K562 (cell line): Measurements from ENCODE around the gene SMARCD2. TPM values are rescaled to one million over a fixed set of nuclear protein-coding genes. Genes with fewer than 3 reads are reported as not detected.

Source experiments
- ATAC-seq: fragments of 200-7000 bp; cut with Tn5 transposase; 3 replicates; pipeline ENCODE4 v1.9.1; 2020; ENCODE audit warnings: moderate library complexity
- BruUV-seq: library from RNA; stranded (reverse); fragments of 400-500 nt; replicated peaks from 2 replicates; lab custom pipeline; 2021; lab: Mats Ljungman, UMichigan
- CTCF ChIA-PET: fragments of 300-600 bp; formaldehyde crosslinking; extraction: SDS; loops from one replicate; lab custom pipeline; 2021; ENCODE audit warnings: low intra/inter-chr PET ratio; lab: Yijun Ruan, JAX
- POLR2A ChIA-PET: fragments of 300-600, 350-650 bp; sonication (Branson Sonifier 250); formaldehyde crosslinking; extraction: SDS; loops from one replicate; lab custom pipeline; 2021; ENCODE audit warnings: antibody characterized with exemption, inconsistent platforms; lab: Yijun Ruan, JAX
- DNase-seq, 4 experiments: peaks; one replicate each; pipeline versions ENCODE4 v3.0.0 to v3.0.0-alpha.2; 2011 to 2018; ENCODE audit warnings: low spot score in 3 of 4, mixed read lengths in 3 of 4; ENCODE audit errors: extremely low read depth in 1 of 4
- FAIRE-seq: peaks from 2 replicates; lab custom pipeline; 2011; peaks lifted over from hg19 to GRCh38; lab: Jason Lieb, UNC
- H2AFZ ChIP-seq: 2 replicates; pipeline ENCODE4 v1.6.0; 2011; ENCODE audit warnings: low read depth, low read length, control low read depth, inconsistent platforms
- H3K27ac ChIP-seq: fragments of 200-600 bp; 3 replicates; pipeline ENCODE4 v1.8.0; 2011; ENCODE audit warnings: low read depth, mild to moderate bottlenecking, control low read depth, inconsistent platforms, low read length, moderate library complexity, mixed read lengths; ENCODE audit errors: extremely low read depth
- H3K27me3 ChIP-seq, 2 experiments: fragments of 300-600 bp in 1 of 2; 2 replicates in 1 of 2; 3 replicates in 1 of 2; pipeline versions ENCODE4 v1.6.0 to v1.8.0; 2011; ENCODE audit warnings: inconsistent platforms in 2 of 2, low read length in 2 of 2, mild to moderate bottlenecking in 1 of 2, mixed read lengths in 1 of 2, moderate library complexity in 1 of 2; ENCODE audit not compliant: control insufficient read depth in 2 of 2, insufficient read depth in 2 of 2
- H3K36me3 ChIP-seq: fragments of 300-600 bp; 3 replicates; pipeline ENCODE4 v1.8.0; 2011; ENCODE audit warnings: mild to moderate bottlenecking, low read length, inconsistent platforms; ENCODE audit not compliant: control insufficient read depth, insufficient read depth
- H3K4me1 ChIP-seq, 2 experiments: fragments of 200-600 bp in 1 of 2; replicated peaks in 1 of 2; 2 replicates in 1 of 2; 3 replicates in 1 of 2; pipeline versions ENCODE4 v1.5.1 to v1.8.0; 2011; ENCODE audit warnings: inconsistent platforms in 2 of 2, low read length in 2 of 2, mild to moderate bottlenecking in 1 of 2, mixed read lengths in 1 of 2, moderate library complexity in 1 of 2; ENCODE audit not compliant: control insufficient read depth in 2 of 2, insufficient read depth in 2 of 2
- H3K4me2 ChIP-seq: 2 replicates; pipeline ENCODE4 v1.6.1; 2011; ENCODE audit warnings: low read length, control low read depth, inconsistent platforms, mixed read lengths; ENCODE audit not compliant: insufficient read depth
- H3K4me3 ChIP-seq: fragments of 200-600 bp; sonication (generic), shearing (Covaris generic); 2 replicates; pipeline ENCODE4 v1.5.1; 2016; ENCODE audit warnings: control low read depth, inconsistent platforms
- H3K79me2 ChIP-seq: fragments of 200-600 bp; 3 replicates; pipeline ENCODE4 v1.8.0; 2011; ENCODE audit warnings: low read length, inconsistent platforms; ENCODE audit not compliant: control insufficient read depth, insufficient read depth
- H3K9ac ChIP-seq, 2 experiments: 2 replicates each; pipeline versions ENCODE4 v1.6.0 to v1.6.1; 2011; ENCODE audit warnings: low read depth in 2 of 2, low read length in 2 of 2, control low read depth in 1 of 2, inconsistent platforms in 1 of 2, mild to moderate bottlenecking in 1 of 2, mixed read lengths in 1 of 2; ENCODE audit not compliant: insufficient read depth in 1 of 2
- H3K9me1 ChIP-seq: one replicate; pipeline ENCODE4 v1.6.0; 2011; ENCODE audit warnings: inconsistent platforms, mild to moderate bottlenecking, low read length, moderate library complexity; ENCODE audit not compliant: control insufficient read depth, insufficient read depth
- H3K9me3 ChIP-seq: replicated peaks from 2 replicates; pipeline ENCODE4 v1.5.1; 2011; ENCODE audit warnings: low read depth, low read length, inconsistent platforms; ENCODE audit not compliant: control insufficient read depth, insufficient read depth
- H4K20me1 ChIP-seq: replicated peaks from 2 replicates; pipeline ENCODE4 v1.6.1; 2011; ENCODE audit warnings: low read length, inconsistent platforms, mixed read lengths; ENCODE audit not compliant: control insufficient read depth, insufficient read depth
- JUN ChIP-seq, 2 experiments: sonication (generic) in 1 of 2; formaldehyde crosslinking in 1 of 2; IDR thresholded peaks; 2 replicates each; pipeline versions ENCODE4 v1.6.1 to v1.8.0; 2012 to 2022; ENCODE audit warnings: borderline replicate concordance in 2 of 2, mild to moderate bottlenecking in 2 of 2, improper control_type of control experiment in 1 of 2, low read depth in 1 of 2, low read length in 1 of 2, missing genetic modification reagents in 1 of 2
- KLF6 ChIP-seq: fragments of 250-450 bp; sonication (Bioruptor Pico); IDR thresholded peaks from 2 replicates; pipeline ENCODE4 v1.4.0; 2020; ENCODE audit warnings: mild to moderate bottlenecking, moderate library complexity, borderline replicate concordance
- MIER1 ChIP-seq: fragments of 450-650 bp; IDR thresholded peaks from 2 replicates; pipeline ENCODE4 v1.6.1; 2016; ENCODE audit warnings: antibody characterized with exemption, mild to moderate bottlenecking, low read depth
- WHSC1 ChIP-seq: IDR thresholded peaks from one replicate; pipeline ENCODE4 v1.6.1; 2012; ENCODE audit warnings: low read length, control low read depth, inconsistent platforms
- ZNF717 ChIP-seq: fragments of 250-450 bp; sonication (Bioruptor Pico); IDR thresholded peaks from 2 replicates; pipeline ENCODE4 v1.5.0; 2021
- WGBS: fragments of 100-300 bp; shearing (Covaris generic); methylation state at CpG from one replicate; pipeline ENCODE4 v1.1.6; 2016; ENCODE audit warnings: low coverage, mixed read lengths; ENCODE audit not compliant: insufficient coverage; ENCODE audit errors: missing lambda C conversion rate; 5-methylcytosine and 5-hydroxymethylcytosine counted together
- in situ Hi-C: fragments of 300-500 bp; cut with MboI; formaldehyde crosslinking; loops from 4 replicates; pipeline ENCODE4 v1.15.0; 2018; ENCODE audit warnings: inconsistent platforms, mixed read lengths
- intact Hi-C: fragments of 100-400 bp; cut with micrococcal nuclease; formaldehyde crosslinking; loops from 2 replicates; pipeline ENCODE4 v1.14.2; 2022
- polyA plus RNA-seq, 8 experiments: library from polyadenylated mRNA; depleted of rRNA in 4 of 8; stranded (reverse) in 5 of 8; unstranded in 3 of 8; fragments of >200 nt; fragmentation: Nextera tagmentation in 2 of 8; fragmentation: Illumina TruSeq in 1 of 8; extraction: Ambion mirVana in 2 of 8; extraction: Trizol in 1 of 8; gene quantifications; 2 replicates each; pipeline versions ENCODE4 v1.2.1 to v1.2.3, GENCODE V29; 2011 to 2014; ENCODE audit warnings: inconsistent platforms in 1 of 8, missing spikeins in 1 of 8
- total RNA-seq, 7 experiments: library from RNA; depleted of rRNA in 6 of 7; stranded (reverse); fragments of >200 nt in 6 of 7; fragmentation: Illumina TruSeq in 2 of 7; extraction: Trizol in 2 of 7; gene quantifications; 2 replicates each; pipeline versions ENCODE4 v1.2.1 to v1.2.3, GENCODE V29; 2011 to 2021; ENCODE audit warnings: low replicate concordance in 1 of 7
- TF ChIP-seq, protein P1 (sequence below): fragments of 250-450 bp; sonication (Bioruptor Pico); IDR thresholded peaks from 2 replicates; pipeline ENCODE4 v1.5.0; 2021; ENCODE audit warnings: mild to moderate bottlenecking, borderline replicate concordance
- TF ChIP-seq, protein P2 (sequence below): fragments of 450-650 bp; IDR thresholded peaks from 2 replicates; pipeline ENCODE4 v1.6.1; 2016; ENCODE audit warnings: missing biosample characterization, missing genetic modification characterization
- TF ChIP-seq, protein P3 (sequence below): fragments of 450-650 bp; IDR thresholded peaks from 2 replicates; pipeline ENCODE4 v1.6.1; 2017; ENCODE audit warnings: antibody characterized with exemption
- TF ChIP-seq, protein P4 (sequence below): sonication (generic); formaldehyde crosslinking; IDR thresholded peaks from 2 replicates; pipeline ENCODE4 v1.8.0; 2023; ENCODE audit warnings: missing genetic modification reagents, mild to moderate bottlenecking, borderline replicate concordance

The SMARCD2 gene
- total and polyA plus RNA-seq, 9 of the 15 experiments (the other 6 are each of a cell fraction or from before 2014, with no cell fraction given) = 1.7 to 114 (median 90.3) TPM

DNA sequence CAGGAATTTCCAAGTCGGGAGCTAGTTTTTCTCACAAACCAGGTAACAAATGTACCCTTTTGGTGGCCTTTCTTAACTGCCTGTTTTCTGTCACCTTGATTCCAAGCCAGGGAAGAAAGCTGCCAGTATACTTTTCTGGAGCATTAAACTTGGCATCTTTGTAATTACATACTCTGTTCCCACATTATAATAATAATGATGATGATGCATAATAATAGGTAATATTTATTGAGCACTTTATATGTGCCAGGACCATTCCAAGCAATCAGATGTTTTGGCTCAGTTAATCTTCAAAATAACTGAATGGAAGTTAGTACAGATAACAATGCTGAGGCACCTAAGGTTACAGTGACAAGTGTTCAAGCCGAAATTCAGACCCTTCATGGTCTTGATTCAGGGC lies 26.4 kb downstream of the SMARCD2 start (continued):
- TF ChIP-seq, protein P1, sequence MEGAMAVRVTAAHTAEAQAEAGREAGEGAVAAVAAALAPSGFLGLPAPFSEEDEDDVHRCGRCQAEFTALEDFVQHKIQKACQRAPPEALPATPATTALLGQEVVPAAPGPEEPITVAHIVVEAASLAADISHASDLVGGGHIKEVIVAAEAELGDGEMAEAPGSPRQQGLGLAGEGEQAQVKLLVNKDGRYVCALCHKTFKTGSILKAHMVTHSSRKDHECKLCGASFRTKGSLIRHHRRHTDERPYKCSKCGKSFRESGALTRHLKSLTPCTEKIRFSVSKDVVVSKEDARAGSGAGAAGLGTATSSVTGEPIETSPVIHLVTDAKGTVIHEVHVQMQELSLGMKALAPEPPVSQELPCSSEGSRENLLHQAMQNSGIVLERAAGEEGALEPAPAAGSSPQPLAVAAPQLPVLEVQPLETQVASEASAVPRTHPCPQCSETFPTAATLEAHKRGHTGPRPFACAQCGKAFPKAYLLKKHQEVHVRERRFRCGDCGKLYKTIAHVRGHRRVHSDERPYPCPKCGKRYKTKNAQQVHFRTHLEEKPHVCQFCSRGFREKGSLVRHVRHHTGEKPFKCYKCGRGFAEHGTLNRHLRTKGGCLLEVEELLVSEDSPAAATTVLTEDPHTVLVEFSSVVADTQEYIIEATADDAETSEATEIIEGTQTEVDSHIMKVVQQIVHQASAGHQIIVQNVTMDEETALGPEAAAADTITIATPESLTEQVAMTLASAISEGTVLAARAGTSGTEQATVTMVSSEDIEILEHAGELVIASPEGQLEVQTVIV (CRISPR knock-in tag) = no peak
- TF ChIP-seq ZNF717 (CRISPR knock-in tag) = no peak

DNA sequence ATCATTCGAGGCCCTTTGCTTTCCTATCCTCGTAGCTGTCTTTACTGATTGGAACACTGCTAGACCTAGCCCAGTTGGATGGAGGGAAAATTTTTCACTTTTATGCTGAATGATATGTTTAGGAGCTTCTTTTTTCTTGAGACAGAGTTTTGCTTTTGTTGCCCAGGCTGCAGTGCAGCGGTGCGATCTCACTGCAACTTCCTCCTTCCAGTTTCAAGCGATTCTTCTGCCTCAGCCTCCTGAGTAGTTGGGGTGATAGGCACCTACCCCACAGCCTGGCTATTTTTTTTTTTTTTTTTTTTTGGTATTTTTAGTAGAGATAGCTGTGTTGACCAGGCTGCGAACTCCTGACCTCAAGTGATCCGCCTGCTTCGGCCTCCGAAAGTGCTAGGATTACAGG lies 32.5 kb downstream of the SMARCD2 start:
- Histone ChIP-seq H3K79me2 (no peaks in the 10 kb centered on the region), H3K4me1 (no peaks in the 10 kb centered on the region), H3K4me3 (no peak overlapping the region), H3K9me3 (no peaks in the 10 kb centered on the region), H3K9me1 (no peaks in the 10 kb centered on the region), H3K4me2 (no peak overlapping the region), H3K27me3 (no peaks in the 10 kb centered on the region), H3K36me3 (peaks cover 98% of the 10 kb centered on the region), H4K20me1 (no peaks in the 10 kb centered on the region), H3K27ac (no peak overlapping the region), H2AFZ (no peak overlapping the region), H3K9ac (no peak overlapping the region)
- ChIA-PET POLR2A (interaction anchor here (1.3 to 2.4 kb wide), 5 partner anchors 11 to 37 kb away, joined by 5 to 10 read pairs (median 7); partner anchors contain the start of genes CCDC47 and DDX42), CTCF (no interaction called here)
- intact Hi-C loops = no loop called here
- ATAC-seq = no peak
- 78% methylated on average over 9 of the region's 9 CpGs for WGBS
- peak; percentile 59 for FAIRE-seq
- in situ Hi-C loops = no loop called here
- DNase-seq = no peak
- no TSS peak for BruUV-seq
- TF ChIP-seq, protein P2, sequence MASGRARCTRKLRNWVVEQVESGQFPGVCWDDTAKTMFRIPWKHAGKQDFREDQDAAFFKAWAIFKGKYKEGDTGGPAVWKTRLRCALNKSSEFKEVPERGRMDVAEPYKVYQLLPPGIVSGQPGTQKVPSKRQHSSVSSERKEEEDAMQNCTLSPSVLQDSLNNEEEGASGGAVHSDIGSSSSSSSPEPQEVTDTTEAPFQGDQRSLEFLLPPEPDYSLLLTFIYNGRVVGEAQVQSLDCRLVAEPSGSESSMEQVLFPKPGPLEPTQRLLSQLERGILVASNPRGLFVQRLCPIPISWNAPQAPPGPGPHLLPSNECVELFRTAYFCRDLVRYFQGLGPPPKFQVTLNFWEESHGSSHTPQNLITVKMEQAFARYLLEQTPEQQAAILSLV = no peak
- TF ChIP-seq KLF6 (no peak), MIER1 (no peak), WHSC1 (no peak), JUN (IDR thresholded peaks at IDR 0.05; ENCODE audit: borderline replicate concordance, low read depth, low read length) (no peak), JUN (CRISPR knock-in tag; IDR thresholded peaks at IDR 0.05; ENCODE audit: borderline replicate concordance) (no peak)
- TF ChIP-seq, protein P3, sequence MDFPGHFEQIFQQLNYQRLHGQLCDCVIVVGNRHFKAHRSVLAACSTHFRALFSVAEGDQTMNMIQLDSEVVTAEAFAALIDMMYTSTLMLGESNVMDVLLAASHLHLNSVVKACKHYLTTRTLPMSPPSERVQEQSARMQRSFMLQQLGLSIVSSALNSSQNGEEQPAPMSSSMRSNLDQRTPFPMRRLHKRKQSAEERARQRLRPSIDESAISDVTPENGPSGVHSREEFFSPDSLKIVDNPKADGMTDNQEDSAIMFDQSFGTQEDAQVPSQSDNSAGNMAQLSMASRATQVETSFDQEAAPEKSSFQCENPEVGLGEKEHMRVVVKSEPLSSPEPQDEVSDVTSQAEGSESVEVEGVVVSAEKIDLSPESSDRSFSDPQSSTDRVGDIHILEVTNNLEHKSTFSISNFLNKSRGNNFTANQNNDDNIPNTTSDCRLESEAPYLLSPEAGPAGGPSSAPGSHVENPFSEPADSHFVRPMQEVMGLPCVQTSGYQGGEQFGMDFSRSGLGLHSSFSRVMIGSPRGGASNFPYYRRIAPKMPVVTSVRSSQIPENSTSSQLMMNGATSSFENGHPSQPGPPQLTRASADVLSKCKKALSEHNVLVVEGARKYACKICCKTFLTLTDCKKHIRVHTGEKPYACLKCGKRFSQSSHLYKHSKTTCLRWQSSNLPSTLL = no peak
- TF ChIP-seq, protein P4, sequence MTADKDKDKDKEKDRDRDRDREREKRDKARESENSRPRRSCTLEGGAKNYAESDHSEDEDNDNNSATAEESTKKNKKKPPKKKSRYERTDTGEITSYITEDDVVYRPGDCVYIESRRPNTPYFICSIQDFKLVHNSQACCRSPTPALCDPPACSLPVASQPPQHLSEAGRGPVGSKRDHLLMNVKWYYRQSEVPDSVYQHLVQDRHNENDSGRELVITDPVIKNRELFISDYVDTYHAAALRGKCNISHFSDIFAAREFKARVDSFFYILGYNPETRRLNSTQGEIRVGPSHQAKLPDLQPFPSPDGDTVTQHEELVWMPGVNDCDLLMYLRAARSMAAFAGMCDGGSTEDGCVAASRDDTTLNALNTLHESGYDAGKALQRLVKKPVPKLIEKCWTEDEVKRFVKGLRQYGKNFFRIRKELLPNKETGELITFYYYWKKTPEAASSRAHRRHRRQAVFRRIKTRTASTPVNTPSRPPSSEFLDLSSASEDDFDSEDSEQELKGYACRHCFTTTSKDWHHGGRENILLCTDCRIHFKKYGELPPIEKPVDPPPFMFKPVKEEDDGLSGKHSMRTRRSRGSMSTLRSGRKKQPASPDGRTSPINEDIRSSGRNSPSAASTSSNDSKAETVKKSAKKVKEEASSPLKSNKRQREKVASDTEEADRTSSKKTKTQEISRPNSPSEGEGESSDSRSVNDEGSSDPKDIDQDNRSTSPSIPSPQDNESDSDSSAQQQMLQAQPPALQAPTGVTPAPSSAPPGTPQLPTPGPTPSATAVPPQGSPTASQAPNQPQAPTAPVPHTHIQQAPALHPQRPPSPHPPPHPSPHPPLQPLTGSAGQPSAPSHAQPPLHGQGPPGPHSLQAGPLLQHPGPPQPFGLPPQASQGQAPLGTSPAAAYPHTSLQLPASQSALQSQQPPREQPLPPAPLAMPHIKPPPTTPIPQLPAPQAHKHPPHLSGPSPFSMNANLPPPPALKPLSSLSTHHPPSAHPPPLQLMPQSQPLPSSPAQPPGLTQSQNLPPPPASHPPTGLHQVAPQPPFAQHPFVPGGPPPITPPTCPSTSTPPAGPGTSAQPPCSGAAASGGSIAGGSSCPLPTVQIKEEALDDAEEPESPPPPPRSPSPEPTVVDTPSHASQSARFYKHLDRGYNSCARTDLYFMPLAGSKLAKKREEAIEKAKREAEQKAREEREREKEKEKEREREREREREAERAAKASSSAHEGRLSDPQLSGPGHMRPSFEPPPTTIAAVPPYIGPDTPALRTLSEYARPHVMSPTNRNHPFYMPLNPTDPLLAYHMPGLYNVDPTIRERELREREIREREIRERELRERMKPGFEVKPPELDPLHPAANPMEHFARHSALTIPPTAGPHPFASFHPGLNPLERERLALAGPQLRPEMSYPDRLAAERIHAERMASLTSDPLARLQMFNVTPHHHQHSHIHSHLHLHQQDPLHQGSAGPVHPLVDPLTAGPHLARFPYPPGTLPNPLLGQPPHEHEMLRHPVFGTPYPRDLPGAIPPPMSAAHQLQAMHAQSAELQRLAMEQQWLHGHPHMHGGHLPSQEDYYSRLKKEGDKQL (CRISPR knock-in tag) = no peak
